ENCODE measurements around the gene NMNAT2. TPM values are rescaled to one million over a fixed set of nuclear protein-coding genes. Genes with fewer than 3 reads are reported as not detected.

Gene NMNAT2
- 1 to 10 TPM in 1 of 2 donors, under 1 TPM in 1; 0.88 to 1.1 TPM for total RNA-seq
- under 1 TPM; 0.10 to 1.00 TPM for polyA plus RNA-seq
- long read RNA-seq, donor 1, full-length matches to known transcripts, result 1 of 1 reads
- long read RNA-seq, donor 1, partial matches to known transcripts, result 0 of 1 reads
- long read RNA-seq, donor 1, other reads (novel, unspliced or antisense), result 0 of 1 reads
- long read RNA-seq, donor 2, full-length matches to known transcripts, result 1 of 1 reads
- long read RNA-seq, donor 2, partial matches to known transcripts, result 0 of 1 reads
- long read RNA-seq, donor 2, other reads (novel, unspliced or antisense), result 0 of 1 reads
- long read RNA-seq, donor 3, result 0 reads
- long read RNA-seq, donor 4, full-length matches to known transcripts, result 1 of 1 reads
- long read RNA-seq, donor 4, partial matches to known transcripts, result 0 of 1 reads
- long read RNA-seq, donor 4, other reads (novel, unspliced or antisense), result 0 of 1 reads
- long read RNA-seq, donor 5, result 0 reads

GRCh38 chr1:183417772-183418491 is at the start of gene NMNAT2:
Gene NMNAT2 (minus strand): TSS chr1:183418380. CDS start chr1:183418267, 113 bp downstream.
- peak; percentile 25 for ATAC-seq (ENCODE audit: insufficient read depth, low FRiP score)
- 2 to 3% methylated on average over 44 to 45 of the region's 45 CpGs for whole genome bisulfite sequencing, 2 donors
- Histone ChIP-seq H3K27me3 (ENCODE audit: control insufficient read depth in 3 of 3, insufficient read depth in 3 of 3, low read length in 2 of 3) (peaks cover 0 to 44% (median 35%) of the 10 kb centered on the region in 3 donors), H3K27ac (ENCODE audit: low read depth in 1 of 2, low read length in 1 of 2) (no peak within 1 kb of the TSS), H3K9me3 (ENCODE audit: control insufficient read depth in 4 of 4, insufficient read depth in 3 of 4, low read length in 3 of 4) (peaks cover 0 to 4% (median 0%) of the 10 kb centered on the region in 4 donors), H3K4me3 (no peak within 1 kb of the TSS), H3K9ac (ENCODE audit: insufficient read depth in 1 of 2, low read length in 2 of 2) (no peak within 1 kb of the TSS), H3K4me1 (ENCODE audit: control insufficient read depth in 5 of 5, insufficient read depth in 5 of 5, low read length in 5 of 5) (peaks cover 2 to 16% (median 8%) of the 10 kb centered on the region in 5 donors), H3K36me3 (ENCODE audit: control insufficient read depth in 4 of 4, insufficient read depth in 4 of 4, low read length in 4 of 4) (no peaks in the 10 kb centered on the region)
- TF ChIP-seq CTCF (IDR thresholded peaks at IDR 0.05; ENCODE audit: control extremely low read depth, extremely low read depth), result no peak
- peak; percentile 41 to 56 (median 53) for DNase-seq

GRCh38 chr1:183467687-183468086 is 49.5 kb upstream of the NMNAT2 start:
- Histone ChIP-seq H3K27ac (ENCODE audit: low read depth in 1 of 2, low read length in 1 of 2) (no peak overlapping the region), H3K9ac (ENCODE audit: insufficient read depth in 1 of 2, low read length in 2 of 2) (no peak overlapping the region), H3K4me3 (no peak overlapping the region), H3K4me1 (ENCODE audit: control insufficient read depth in 5 of 5, insufficient read depth in 5 of 5, low read length in 5 of 5) (peaks cover 0 to 12% (median 0%) of the 10 kb centered on the region in 5 donors), H3K9me3 (ENCODE audit: control insufficient read depth in 4 of 4, insufficient read depth in 3 of 4, low read length in 3 of 4) (no peaks in the 10 kb centered on the region), H3K27me3 (ENCODE audit: control insufficient read depth in 3 of 3, insufficient read depth in 3 of 3, low read length in 2 of 3) (no peaks in the 10 kb centered on the region), H3K36me3 (ENCODE audit: control insufficient read depth in 4 of 4, insufficient read depth in 4 of 4, low read length in 4 of 4) (no peaks in the 10 kb centered on the region)
- TF ChIP-seq CTCF (IDR thresholded peaks at IDR 0.05; ENCODE audit: control extremely low read depth, extremely low read depth), result no peak
- DNase-seq, result no peak
- 68 to 70% methylated on average over 1 of the region's 1 CpG for WGBS, 2 donors
- ATAC-seq (ENCODE audit: insufficient read depth, low FRiP score), result no peak

DNA sequence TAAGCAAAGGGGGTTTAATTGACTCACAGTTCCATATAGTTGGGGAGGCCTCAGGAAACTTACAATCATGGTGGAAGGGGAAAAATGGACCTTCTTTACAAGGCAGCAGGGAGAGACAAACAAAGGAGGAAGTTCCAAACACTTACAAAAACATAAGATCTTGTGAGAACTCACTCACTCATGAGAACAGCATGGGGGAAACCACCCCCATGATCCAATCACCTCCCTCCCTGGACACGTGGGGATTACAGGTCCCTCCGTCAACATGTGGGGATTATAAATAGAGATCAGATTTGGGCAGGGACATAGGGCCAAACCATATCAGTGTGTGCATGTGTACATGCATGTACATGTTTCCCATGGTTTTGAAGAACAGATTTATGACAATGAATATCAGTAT is 48.6 kb upstream of the NMNAT2 start:
- WGBS, 2 donors, result 47 to 50% methylated on average over 2 of the region's 2 CpGs
- no peak overlapping the region for H3K9ac ChIP-seq (ENCODE audit: insufficient read depth in 1 of 2, low read length in 2 of 2)
- ATAC-seq (ENCODE audit: insufficient read depth, low FRiP score), result no peak
- H3K27ac ChIP-seq (ENCODE audit: low read depth in 1 of 2, low read length in 1 of 2), result no peak overlapping the region
- DNase-seq, result no peak
- H3K27me3 ChIP-seq (ENCODE audit: control insufficient read depth in 3 of 3, insufficient read depth in 3 of 3, low read length in 2 of 3), result no peaks in the 10 kb centered on the region
- H3K4me1 ChIP-seq (ENCODE audit: control insufficient read depth in 5 of 5, insufficient read depth in 5 of 5, low read length in 5 of 5), result peaks cover 0 to 12% (median 2%) of the 10 kb centered on the region in 5 donors
- no peaks in the 10 kb centered on the region for H3K9me3 ChIP-seq (ENCODE audit: control insufficient read depth in 4 of 4, insufficient read depth in 3 of 4, low read length in 3 of 4)
- TF ChIP-seq CTCF (IDR thresholded peaks at IDR 0.05; ENCODE audit: control extremely low read depth, extremely low read depth), result no peak
- no peak overlapping the region for H3K4me3 ChIP-seq
- H3K36me3 ChIP-seq (ENCODE audit: control insufficient read depth in 4 of 4, insufficient read depth in 4 of 4, low read length in 4 of 4), result no peaks in the 10 kb centered on the region

All from lung (tissue), 16 donors.